ENCODE measurements around the gene KCNJ9.

KCNJ9 gene

GRCh38 chr1:160137216-160137862 is 56.0 kb downstream of the KCNJ9 start:
- H3K9ac ChIP-seq: no peak overlapping the region
- no peaks in the 10 kb centered on the region for H3K27me3 ChIP-seq (ENCODE audit: control insufficient read depth, insufficient read depth, low read length)
- H3K4me3 ChIP-seq (ENCODE audit: low read depth, low read length): no peak overlapping the region
- no peaks in the 10 kb centered on the region for H3K36me3 ChIP-seq (ENCODE audit: control insufficient read depth, insufficient read depth, low read length)
- no peak overlapping the region for H3K27ac ChIP-seq
- H3K4me1 ChIP-seq: no peaks in the 10 kb centered on the region
- no peaks in the 10 kb centered on the region for H3K9me3 ChIP-seq (ENCODE audit: control insufficient read depth, low read length)
- no peak for TF ChIP-seq CTCF (IDR thresholded peaks at IDR 0.05)
- H3K79me2 ChIP-seq: no peaks in the 10 kb centered on the region
- no peak overlapping the region for H3K4me2 ChIP-seq (ENCODE audit: low read length)
- no peak overlapping the region for H2AFZ ChIP-seq

DNA sequence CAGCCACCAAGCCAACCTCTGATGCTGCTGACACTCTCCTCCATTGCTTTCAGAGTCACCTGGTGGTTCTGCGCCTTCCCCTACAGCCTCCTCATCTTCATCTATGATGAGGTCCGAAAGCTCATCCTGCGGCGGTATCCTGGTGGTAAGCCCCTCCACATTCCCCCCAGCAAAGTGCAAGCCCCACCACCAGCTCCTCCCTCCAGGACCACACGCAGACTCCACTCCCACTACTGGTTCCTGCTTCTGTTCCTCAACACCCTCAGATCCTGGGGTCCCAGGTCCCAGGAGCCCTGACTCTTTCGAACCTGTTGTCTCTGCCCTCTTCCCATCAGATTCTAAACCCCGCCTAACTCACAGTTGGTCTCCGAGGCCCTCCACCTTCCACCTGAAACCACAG is 58.5 kb downstream of the KCNJ9 start:
- TF ChIP-seq CTCF (IDR thresholded peaks at IDR 0.05): no peak
- H3K79me2 ChIP-seq: no peaks in the 10 kb centered on the region
- no peaks in the 10 kb centered on the region for H3K9me3 ChIP-seq (ENCODE audit: control insufficient read depth, low read length)
- no peak overlapping the region for H3K9ac ChIP-seq
- no peaks in the 10 kb centered on the region for H3K4me1 ChIP-seq
- H3K27ac ChIP-seq: no peak overlapping the region
- no peak overlapping the region for H2AFZ ChIP-seq
- H3K36me3 ChIP-seq (ENCODE audit: control insufficient read depth, insufficient read depth, low read length): no peaks in the 10 kb centered on the region
- no peak overlapping the region for H3K4me3 ChIP-seq (ENCODE audit: low read depth, low read length)
- H3K4me2 ChIP-seq (ENCODE audit: low read length): no peak overlapping the region
- no peaks in the 10 kb centered on the region for H3K27me3 ChIP-seq (ENCODE audit: control insufficient read depth, insufficient read depth, low read length)

All from parathyroid adenoma (tissue), 2 donors.